GM21381 (cell line): Measurements from ENCODE around the gene MVP.
"Not testable (repeated sequence)": the region's sequence is repeated elsewhere in the genome, so short reads cannot be mapped to it uniquely, and the experiment has no call there.

Experiments used
- ATAC-seq: cut with Tn5 transposase; IDR thresholded peaks from one replicate; pipeline ENCODE4 v1.9.1; 2021; ENCODE audit warnings: mild to moderate bottlenecking, moderate library complexity; ENCODE audit not compliant: unreplicated experiment

The MVP gene

DNA sequence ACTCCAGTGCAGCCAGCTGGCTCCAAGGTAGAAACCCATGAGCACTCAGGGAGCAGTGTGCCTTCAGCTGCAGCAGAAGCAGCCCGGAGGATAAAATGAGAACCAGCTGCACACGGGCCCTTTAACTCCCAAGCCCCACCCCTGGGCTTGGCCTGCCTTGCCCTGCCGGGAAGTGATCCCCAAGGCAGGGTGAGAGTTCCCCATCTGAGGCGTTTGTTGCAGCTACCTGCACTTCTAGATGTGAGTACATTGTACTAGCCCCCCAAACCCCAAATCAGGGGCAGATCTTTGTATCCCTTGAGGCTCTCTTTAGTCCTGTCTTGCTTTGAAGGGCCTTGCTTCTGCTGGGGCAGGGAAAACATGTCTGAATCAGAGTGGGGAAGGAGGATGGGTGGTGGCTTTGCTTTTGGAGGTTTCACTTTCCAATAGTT, at the start of gene MVP:
Gene MVP, plus strand, starts transcription at position 192 of the 431 bp plus-strand sequence. CDS start 10,088 bp downstream, outside the sequence.
- ATAC-seq, result no peak

DNA sequence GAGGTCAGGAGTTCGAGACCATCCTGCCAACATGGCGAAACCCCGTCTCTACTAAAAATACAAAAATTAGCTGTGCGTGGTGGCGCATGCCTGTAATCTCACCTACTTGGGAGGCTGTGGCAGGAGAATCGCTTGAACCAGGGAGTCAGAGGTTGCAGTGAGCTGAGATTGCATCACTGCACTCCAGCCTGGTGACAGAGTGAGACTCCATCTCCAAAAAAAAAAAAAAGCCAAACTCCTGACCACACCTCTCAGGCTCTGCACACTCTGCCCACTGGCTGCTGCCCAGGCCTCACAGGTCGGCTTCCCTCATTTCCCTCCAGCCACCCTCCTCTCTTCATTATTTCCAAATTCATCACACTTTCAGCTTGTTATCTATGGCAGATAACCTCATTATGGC, 47.9 kb upstream of the MVP start:
- ATAC-seq, result not testable (repeated sequence)

DNA sequence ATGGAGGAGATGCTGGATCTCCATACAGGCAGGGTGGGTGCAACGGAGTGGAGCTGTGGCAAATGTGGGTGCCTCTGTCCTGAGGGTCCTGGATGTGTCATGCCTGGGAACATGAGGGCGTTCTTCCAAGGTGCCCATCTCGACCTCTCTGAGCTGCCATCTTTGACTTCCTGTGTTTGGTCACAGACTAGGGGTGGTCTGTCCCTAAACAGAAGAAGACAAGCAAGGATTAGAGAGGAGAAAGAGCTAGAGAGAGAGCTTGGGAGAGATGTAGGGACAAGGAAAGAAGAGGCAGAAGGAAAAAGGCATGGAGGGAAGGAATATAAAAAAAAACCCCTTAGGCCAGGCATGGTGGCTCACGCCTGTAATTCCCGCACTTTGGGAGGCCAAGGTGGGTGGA, 45.5 kb upstream of the MVP start:
- no peak for ATAC-seq

DNA sequence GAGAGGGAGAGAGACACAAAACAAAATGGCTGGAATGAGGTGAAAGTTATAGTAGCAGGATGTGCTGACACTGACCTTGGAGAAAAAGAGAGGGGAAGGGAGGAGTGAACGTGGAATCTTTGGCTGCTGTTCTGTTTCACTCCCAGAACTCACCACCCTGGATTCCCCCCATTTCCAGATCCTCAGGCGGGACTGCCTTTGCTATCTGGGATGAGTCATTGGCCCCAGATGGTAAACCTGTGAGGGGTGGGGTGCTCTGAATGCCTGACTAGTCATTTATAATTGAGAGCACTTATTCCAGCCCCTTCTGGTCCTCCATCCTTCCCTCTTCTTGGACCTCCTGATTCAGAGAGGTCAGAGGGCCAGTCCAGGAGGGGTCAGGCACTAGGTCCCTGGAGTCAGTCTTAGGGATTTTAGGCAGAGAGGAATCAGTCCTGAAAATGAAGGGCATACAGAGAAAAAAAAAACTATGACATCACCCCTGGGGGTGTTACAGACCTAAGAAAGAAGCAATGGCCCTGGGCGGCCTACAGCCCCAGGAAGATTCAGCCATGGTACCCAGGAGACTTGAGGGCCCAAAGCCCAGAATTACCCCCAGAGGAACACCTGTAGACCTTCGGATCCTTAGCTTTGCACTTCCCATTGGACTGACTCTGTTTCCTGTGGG, 44.4 kb upstream of the MVP start:
- no peak for ATAC-seq

DNA sequence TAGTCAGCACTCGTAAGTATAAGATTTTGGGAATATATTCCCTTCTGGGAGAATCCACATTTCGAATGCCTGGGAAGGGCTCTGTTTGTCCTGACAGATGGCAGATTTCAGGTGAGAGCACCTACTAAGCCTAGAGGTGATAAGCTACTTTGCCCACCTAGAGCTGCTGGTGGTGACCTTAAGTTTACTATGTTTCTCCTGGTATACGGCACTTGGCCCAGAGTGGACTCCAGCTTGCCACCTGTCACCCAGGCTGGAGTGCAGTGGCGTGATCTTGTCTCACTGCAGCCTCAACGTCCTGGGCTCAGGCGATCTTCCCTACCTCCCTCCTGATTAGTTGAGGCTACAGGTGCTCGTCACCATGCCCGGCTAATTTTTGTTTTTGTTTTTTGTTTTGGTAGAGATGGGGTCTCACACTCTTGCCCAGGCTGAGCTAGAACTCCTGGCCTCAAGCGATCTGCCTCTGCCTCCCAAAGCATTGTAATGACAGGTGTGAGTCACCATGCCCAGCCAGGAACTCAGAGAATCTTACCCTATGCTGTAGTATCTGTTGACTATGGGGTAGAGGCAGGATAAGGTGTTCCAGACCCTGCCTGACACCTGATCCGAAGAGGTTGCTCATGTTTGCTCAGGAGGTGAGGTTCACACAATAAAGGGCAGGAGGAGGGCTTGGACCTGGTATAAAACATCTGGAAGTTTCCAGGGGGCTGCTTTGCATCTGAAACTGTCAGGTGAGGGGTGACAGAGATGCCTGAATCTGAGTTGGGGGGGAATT, 42.5 kb upstream of the MVP start, which contains the start of gene ZG16:
Gene ZG16, plus strand, starts transcription at position 681 of the 775 bp plus-strand sequence. CDS start 1,011 bp downstream, outside the sequence.
- ATAC-seq, result no peak

DNA sequence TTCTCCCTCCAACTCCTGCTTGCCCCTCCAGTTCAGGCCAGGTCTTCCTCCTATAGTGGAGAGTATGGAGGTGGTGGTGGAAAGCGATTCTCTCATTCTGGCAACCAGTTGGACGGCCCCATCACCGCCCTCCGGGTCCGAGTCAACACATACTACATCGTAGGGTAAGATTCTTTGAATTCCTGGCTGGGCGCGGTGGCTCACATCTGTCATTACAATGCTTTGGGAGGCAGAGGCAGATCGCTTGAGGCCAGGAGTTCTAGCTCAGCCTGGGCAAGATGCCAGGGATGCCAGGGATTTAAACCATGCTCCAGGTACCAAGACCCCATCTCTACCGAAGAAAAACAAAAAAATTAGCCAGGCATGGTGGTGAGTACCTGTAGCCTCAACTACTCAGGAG, 40.8 kb upstream of the MVP start:
- no peak for ATAC-seq

DNA sequence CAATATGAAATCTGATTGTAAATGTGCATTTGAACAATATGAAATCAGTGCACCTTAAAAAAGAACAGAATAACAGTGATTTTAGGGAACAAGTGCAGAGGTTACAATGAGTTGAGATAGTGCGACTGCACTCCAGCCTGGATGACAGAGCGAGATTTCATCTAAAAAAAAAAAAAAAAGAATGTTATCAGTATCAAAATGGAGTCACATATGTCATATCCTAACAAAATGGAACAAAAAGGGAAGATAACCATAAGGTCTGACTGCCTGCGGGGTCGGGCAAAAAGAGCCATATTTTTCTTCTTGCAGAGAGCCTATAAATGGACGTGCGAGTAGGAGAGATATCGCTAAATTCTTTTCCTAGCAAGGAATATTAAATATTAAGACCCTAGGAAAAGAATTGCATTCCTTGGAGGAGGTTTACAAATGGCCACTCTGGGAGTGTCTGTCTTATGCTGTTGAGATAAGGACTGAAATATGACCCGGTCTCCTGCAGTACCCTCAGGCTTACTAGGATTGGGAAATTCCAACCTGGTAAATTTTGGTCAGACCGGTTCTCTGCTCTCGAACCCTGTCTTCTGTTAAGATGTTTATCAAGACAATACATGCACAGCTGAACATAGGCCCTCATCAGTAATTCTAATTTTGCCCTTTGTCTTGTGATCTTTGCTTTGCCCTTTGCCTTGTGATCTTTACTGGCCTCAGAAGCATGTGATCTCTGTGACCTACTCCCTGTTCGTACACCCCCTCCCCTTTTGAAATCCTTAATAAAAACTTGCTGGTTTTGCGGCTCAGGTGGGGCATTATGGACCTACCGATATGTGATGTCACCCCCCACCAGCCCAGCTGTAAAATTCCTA, 36.9 kb upstream of the MVP start:
- ATAC-seq, result not testable (repeated sequence)

DNA sequence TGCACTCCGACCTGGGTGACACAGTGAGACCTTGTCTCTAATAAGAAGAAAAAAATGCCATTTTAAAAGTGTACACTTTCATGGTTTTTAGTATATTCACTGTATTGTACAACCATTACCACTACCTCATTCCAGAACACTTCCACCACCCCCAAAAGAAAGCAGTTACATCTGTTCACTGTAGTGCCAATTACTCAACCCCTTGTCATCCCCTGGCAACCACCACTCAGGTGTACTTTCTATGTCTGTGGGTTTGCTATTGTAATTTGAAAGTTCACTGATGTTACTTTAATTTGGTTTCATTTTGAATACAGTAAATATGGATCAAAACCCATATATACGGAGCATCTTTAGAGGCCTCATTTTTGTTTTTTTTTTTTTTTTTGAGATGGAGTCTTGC, 36.1 kb upstream of the MVP start:
- no peak for ATAC-seq

DNA sequence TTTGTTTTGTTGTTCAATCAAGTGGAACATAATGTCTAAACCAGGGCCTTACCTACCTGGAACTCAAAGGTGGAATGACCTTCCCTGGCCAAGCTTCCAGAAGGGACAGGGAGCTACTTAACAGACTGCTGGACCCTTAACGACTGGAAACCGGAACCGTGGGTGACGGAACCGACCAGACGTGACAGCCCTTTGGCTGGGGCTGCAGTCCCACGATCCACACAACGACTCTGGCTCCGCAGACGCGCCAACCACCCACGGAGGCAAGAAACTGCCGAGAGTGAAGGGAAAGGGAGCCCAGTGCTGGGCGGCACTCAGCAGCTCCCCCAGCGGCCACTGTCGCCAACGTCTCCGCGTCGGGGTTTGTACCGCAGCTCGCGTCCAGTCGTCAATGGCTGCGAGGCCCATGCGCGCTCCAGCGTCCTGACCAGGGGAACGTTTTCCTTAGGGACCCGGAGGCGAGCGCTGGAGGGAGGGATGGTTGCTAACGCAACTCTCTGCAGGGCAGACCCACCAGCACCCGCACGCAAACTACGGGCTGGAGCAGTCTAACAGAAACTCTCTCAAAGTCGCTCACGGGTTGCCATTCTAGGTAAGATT, 35.3 kb upstream of the MVP start:
- ATAC-seq, result no peak

DNA sequence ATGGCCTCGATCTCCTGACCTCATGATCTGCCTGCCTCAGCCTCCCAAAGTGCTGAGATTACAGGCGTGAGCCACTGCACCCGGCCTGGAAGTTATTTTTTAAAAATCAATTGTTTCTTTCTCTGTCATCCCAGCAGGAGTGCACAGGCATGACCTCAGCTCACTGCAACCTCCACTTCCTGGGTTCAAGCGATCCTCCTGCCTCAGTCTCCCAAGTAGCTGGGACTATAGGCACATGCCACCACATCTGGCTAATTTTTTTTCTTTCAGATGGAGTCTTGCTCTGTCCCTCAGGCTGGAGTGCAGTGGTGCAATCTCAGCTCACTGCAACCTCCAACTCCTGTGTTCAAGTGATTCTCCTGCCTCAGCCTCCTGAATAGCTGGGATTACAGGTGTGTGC, 33.1 kb upstream of the MVP start:
- ATAC-seq, result not testable (repeated sequence)

DNA sequence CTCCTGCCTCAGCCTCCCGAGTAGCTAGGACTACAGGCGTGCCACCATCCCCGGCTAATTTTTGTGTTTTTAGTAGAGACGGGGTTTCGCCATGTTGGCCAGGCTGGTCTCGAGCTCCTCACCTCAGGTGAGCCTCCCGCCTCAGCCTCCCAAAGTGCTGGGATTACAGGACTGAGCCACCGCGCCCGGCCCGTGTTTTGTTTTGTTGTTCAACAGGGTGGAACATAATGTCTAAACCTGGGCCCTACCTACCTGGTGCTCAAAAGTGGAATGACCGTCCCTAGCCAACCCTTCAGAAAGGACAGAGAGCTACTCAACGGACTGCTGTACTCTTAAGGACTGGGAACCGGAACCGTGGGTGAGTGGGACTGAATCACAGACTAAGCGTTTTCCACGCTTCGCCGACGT, 30.5 kb upstream of the MVP start:
- no peak for ATAC-seq

DNA sequence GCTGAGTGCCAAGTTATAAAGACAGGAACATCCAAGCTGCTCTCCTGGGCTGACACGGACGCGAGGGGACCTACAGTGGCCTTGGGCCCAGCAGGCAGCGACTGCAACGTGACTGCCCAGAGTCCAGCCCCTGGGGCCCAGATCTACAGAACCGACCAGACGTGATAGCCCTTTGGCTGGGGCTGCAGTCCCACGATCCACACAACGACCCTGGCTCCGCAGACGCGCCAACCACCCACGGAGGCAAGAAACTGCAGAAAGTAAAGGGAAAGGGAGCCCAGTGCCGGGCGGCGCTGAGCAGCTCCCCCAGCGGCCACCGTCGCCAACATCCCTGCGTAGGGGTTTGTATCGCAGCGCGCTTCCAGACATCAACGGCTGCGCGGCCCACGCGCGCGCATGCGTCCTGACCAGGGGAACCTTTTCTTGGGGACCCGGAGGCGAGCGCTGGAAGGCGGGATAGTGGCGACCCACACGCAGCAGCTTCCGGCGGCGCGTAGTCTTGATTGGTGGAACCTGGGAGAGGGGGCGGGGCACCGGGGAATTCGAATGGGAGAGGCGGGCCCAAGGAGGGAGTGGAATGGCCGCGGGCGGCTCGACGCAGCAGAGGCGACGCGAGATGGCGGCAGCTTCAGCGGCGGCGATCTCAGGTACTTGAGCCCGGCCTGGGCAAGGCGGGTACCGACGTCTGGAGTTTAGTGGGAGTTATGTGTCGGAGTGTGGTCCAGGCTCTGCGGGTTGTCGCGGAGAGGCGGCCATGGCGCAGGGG, 29.9 kb upstream of the MVP start, which contains the start of gene KIF22:
Gene KIF22, plus strand, starts transcription at position 569 of the 766 bp plus-strand sequence. Its CDS starts 9 bp downstream, at position 578.
- peak; percentile 96 for ATAC-seq

DNA sequence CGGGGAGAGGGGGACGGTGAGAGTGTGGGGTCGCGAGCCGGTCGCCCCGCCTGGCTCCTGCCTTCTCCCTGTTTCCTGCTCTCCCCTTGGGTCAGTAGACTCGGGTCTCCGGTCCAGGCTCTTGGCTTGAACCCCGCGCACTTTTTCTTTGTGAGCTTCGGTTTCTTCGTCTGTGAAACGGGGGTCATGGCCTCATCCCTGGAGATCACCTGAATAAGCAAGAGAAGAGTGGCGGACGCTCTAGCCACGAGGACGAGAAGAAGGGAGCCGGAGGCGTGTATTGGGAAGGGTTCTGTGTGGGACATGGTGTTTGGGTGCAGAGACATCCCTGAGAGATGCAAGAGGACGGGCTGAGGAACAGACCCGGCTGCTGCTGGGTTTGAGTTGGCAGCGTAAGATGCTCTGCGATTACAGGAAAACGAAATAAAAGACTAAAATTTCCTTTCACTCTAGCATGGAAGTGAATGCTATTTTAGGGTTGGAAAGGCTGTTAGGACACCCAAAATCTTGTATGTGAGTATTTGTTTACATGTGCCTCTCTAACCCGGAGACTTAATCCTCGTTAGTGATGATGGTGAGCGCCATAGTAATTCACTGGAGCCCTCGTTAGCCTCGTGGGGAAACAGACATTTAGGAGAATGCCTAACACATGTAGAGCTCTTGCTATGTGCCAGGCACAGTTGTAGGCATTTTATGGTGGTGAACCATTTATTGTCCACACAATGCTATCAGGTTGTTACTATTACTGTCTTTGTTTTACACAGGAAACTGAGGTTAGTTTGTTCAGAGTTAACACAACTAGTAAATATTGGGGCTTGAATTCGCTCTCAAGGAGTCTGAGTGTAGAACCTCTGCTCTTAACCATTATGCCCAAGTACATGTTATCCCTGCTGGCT, 29.1 kb upstream of the MVP start:
- no peak for ATAC-seq

DNA sequence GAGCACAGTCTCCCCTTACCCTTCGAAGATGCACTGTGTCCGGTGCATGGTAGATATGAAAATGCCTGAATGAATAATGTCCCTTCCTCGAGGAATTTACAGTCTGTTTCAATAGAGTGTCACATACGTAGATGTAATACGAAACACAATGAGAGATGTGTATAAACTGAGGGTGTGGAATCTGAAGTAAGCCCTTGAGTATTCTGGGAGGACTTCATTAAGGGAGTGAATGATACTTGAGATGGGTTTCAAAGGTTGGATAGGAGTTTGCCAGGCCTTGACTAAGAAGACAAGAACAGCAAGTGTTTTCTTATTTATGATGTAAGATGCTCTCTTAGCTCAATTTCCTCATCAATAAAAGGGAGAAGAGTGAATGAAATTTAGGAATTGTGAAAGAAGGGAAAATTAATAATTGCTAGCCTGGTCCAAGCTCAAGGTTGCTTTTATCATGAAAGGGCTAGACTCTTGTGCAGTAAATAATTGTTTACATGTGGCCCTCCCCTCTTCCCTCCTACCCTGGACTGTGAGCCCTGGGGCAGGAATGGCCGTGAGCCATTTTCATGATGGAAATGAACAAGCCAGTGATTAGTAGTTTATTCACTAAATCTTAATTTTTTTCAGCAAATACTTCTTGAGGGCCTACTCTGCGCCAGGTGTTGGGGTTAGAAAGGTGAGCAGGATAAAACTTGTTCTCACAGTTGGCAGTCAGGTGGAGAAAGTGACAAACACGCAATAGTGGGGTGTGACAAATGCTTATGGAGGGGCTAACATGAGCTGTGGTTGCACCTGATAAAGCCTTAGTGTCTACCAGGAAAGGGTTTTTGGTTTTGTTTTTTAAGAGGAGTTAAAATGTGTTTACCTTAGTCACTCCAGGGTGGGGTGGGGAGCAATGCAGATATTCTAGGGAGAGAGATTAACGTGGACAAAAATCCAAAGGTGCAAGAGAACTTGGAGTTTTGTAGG, 28.1 kb upstream of the MVP start:
- ATAC-seq, result no peak

DNA sequence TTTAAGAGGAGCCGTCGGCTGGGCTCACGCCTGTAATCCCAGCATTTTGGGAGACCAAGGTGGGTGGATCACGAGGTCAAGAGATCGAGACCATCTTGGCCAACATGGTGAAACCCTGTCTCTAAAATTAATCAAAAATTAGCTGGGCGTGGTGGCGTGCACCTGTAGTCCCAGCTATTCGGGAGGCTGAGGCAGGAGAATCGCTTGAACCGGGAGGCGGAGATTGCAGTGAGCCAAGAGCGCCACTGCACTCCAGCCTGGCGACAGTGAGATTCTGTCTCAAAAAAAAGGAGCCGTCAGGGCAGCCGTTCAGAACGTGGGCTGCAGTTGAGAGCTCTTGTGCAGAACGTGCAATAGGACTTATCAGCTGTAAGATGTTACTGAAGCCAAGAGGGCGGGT, 27.1 kb upstream of the MVP start:
- ATAC-seq, result not testable (repeated sequence)

DNA sequence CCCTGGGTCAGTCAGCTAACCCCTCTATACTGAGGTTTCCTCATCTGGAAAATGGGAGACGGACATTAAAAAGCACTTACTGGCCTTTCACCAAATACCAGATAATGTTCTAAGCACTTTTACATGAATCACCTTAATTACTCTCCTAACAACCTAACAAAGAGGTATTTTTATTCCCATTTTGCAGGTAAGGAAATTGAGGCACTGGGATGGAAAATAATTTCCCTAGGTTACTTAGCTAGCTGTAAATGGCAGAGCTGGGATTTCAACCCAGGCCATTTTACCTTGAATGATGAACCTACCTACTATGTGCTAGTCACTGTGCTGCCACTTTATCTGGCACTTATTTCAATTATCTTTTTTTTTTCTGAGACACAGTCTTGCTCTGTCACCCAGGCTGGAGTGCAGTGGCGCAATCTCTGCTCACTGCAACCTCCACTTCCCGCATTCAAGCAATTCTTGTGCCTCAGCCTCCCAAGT, 26.0 kb upstream of the MVP start:
- ATAC-seq, result no peak

DNA sequence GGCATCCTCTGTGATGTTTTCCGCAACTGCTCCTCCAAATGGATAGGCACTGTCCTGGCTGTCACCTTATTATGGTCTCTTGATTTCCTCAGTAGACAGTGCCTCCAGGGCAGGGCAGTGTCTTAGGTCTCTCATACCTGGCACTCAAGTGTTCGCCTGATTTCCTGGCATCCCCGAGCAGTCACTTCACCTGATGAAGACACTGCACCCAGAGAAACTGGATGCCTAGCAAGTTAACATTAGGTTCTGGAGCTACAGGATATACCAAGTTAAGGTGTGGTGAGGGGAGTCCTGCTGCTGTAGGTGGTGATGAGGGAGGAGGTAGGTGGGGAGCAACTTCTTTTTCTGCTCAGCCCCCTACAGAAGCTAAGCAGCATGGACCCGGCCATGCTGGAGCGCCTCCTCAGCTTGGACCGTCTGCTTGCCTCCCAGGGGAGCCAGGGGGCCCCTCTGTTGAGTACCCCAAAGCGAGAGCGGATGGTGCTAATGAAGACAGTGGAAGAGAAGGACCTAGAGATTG, 17.8 kb upstream of the MVP start:
- ATAC-seq, result no peak
